Osteoblast (primary cell): ENCODE measurements around the gene GLO1. TPM values are rescaled to one million over a fixed set of nuclear protein-coding genes. Genes with fewer than 3 reads are reported as not detected.

Source experiments
- DNase-seq: peaks from one replicate; pipeline ENCODE4 v3.0.0; 2011; ENCODE audit warnings: low spot score, mixed read lengths; ENCODE audit not compliant: insufficient read length; ENCODE audit errors: missing footprints
- H2AFZ ChIP-seq: 2 replicates; pipeline ENCODE4 v1.6.0; 2011; ENCODE audit warnings: mild to moderate bottlenecking, low read length
- H3K27ac ChIP-seq: 2 replicates; pipeline ENCODE4 v1.5.1; 2011; ENCODE audit warnings: mild to moderate bottlenecking, low read depth, low read length, moderate library complexity
- H3K27me3 ChIP-seq: 2 replicates; pipeline ENCODE4 v1.6.0; 2012; ENCODE audit warnings: mild to moderate bottlenecking, control low read depth, inconsistent platforms, low read length, moderate library complexity; ENCODE audit not compliant: insufficient read depth
- H3K36me3 ChIP-seq: 2 replicates; pipeline ENCODE4 v1.5.1; 2011; ENCODE audit warnings: mild to moderate bottlenecking, low read length, control low read depth, moderate library complexity; ENCODE audit not compliant: insufficient read depth
- H3K4me1 ChIP-seq: 2 replicates; pipeline ENCODE4 v1.5.1; 2011; ENCODE audit warnings: mild to moderate bottlenecking, low read length, control low read depth, moderate library complexity; ENCODE audit not compliant: insufficient read depth
- H3K4me2 ChIP-seq: 2 replicates; pipeline ENCODE4 v1.6.0; 2011; ENCODE audit warnings: mild to moderate bottlenecking, low read length; ENCODE audit not compliant: insufficient read depth
- H3K4me3 ChIP-seq: fragments of 200-600 bp; sonication (generic); 3 replicates; pipeline ENCODE4 v1.5.1; 2012; ENCODE audit warnings: mild to moderate bottlenecking, low read length, inconsistent platforms; ENCODE audit not compliant: insufficient read depth
- H3K79me2 ChIP-seq: 2 replicates; pipeline ENCODE4 v1.6.0; 2012; ENCODE audit warnings: mild to moderate bottlenecking, low read length, control low read depth, inconsistent platforms; ENCODE audit not compliant: insufficient read depth
- H3K9me3 ChIP-seq: 2 replicates; pipeline ENCODE4 v1.5.1; 2011; ENCODE audit warnings: low read depth, low read length, control low read depth
- H4K20me1 ChIP-seq: 2 replicates; pipeline ENCODE4 v1.6.0; 2012; ENCODE audit warnings: mild to moderate bottlenecking, low read length, control low read depth; ENCODE audit not compliant: insufficient read depth
- total RNA-seq: library from RNA; depleted of rRNA; stranded (reverse); fragments of >200 nt; gene quantifications from 2 replicates; pipeline ENCODE4 v1.2.3, GENCODE V29; 2012
- TF ChIP-seq, protein P1 (sequence below): IDR thresholded peaks from 2 replicates; pipeline ENCODE4 v1.5.1; 2011; ENCODE audit warnings: mild to moderate bottlenecking, low read depth, low read length, moderate library complexity; ENCODE audit errors: extremely low read depth

GLO1 gene
- total RNA-seq, 1 donor, result 101 TPM

DNA sequence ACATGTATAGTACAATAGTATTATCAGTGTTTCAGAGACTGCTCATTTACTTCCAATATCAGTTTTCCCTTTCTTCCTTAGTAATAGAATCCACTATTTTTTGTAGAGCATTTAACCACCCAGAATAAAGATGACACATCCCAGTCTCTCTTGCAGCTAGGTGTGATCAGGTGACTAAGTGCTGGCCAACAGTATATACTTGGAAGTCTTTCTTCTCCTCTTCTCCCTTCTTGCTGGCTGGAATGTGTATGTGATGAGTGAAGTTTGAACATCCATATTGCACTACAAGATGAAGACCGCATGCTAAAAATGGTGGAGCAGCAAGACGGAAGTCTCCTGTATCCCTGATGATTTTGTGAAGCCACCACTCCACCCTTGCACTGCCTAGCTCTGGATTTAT lies 48.7 kb downstream of the GLO1 start:
- Histone ChIP-seq H3K4me1 (no peaks in the 10 kb centered on the region), H3K4me3 (no peak overlapping the region), H3K79me2 (no peaks in the 10 kb centered on the region), H3K9me3 (no peaks in the 10 kb centered on the region), H4K20me1 (no peaks in the 10 kb centered on the region), H3K36me3 (no peaks in the 10 kb centered on the region), H2AFZ (no peak overlapping the region), H3K27me3 (no peaks in the 10 kb centered on the region), H3K27ac (no peak overlapping the region), H3K4me2 (no peak overlapping the region)
- TF ChIP-seq, protein P1, sequence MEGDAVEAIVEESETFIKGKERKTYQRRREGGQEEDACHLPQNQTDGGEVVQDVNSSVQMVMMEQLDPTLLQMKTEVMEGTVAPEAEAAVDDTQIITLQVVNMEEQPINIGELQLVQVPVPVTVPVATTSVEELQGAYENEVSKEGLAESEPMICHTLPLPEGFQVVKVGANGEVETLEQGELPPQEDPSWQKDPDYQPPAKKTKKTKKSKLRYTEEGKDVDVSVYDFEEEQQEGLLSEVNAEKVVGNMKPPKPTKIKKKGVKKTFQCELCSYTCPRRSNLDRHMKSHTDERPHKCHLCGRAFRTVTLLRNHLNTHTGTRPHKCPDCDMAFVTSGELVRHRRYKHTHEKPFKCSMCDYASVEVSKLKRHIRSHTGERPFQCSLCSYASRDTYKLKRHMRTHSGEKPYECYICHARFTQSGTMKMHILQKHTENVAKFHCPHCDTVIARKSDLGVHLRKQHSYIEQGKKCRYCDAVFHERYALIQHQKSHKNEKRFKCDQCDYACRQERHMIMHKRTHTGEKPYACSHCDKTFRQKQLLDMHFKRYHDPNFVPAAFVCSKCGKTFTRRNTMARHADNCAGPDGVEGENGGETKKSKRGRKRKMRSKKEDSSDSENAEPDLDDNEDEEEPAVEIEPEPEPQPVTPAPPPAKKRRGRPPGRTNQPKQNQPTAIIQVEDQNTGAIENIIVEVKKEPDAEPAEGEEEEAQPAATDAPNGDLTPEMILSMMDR, result no peak
- DNase-seq, result no peak

- no peak overlapping the region for H3K4me3 ChIP-seq
Observed at GRCh38 chr6:38651121-38651784, 51.7 kb downstream of the GLO1 start.

GRCh38 chr6:38650207-38650752 lies 52.7 kb downstream of the GLO1 start:
- TF ChIP-seq, protein P1, result no peak
- H3K27me3 ChIP-seq, result no peaks in the 10 kb centered on the region
- H3K4me3 ChIP-seq, result no peak overlapping the region
- no peak overlapping the region for H3K27ac ChIP-seq
- no peak overlapping the region for H2AFZ ChIP-seq
- H3K79me2 ChIP-seq, result no peaks in the 10 kb centered on the region
- no peak overlapping the region for H3K4me2 ChIP-seq
- H3K4me1 ChIP-seq, result no peaks in the 10 kb centered on the region
- DNase-seq, result no peak
- H3K9me3 ChIP-seq, result no peaks in the 10 kb centered on the region
- H4K20me1 ChIP-seq, result peaks cover 2% of the 10 kb centered on the region
- no peaks in the 10 kb centered on the region for H3K36me3 ChIP-seq

More at GRCh38 chr6:38651121-38651784, 51.7 kb downstream of the GLO1 start:
- no peaks in the 10 kb centered on the region for H3K79me2 ChIP-seq
- H3K36me3 ChIP-seq, result no peaks in the 10 kb centered on the region
- no peak overlapping the region for H3K27ac ChIP-seq
- TF ChIP-seq, protein P1, result no peak
- no peaks in the 10 kb centered on the region for H3K9me3 ChIP-seq
- H3K4me1 ChIP-seq, result no peaks in the 10 kb centered on the region
- H2AFZ ChIP-seq, result no peak overlapping the region
- no peaks in the 10 kb centered on the region for H4K20me1 ChIP-seq
- H3K4me2 ChIP-seq, result no peak overlapping the region
- DNase-seq, result no peak
- H3K27me3 ChIP-seq, result no peaks in the 10 kb centered on the region

DNA sequence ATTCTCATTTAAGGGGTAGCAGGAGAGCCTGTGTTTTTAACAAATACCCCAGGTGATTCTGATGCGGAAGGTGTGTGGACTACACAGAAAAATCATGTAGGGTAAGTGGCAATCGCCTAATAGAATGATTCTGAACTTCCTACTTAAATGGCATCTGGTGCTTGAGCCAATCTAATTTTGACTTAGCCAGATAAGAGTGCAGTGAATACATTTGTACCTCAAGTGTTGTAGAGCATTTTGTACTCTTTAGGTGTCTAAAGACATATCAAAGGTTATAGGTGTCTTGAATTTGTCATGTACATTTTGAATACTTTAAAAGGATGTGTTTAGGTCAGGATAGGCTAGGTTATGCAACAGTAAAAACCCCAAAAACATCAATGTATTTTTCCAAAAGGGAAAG lies 53.2 kb downstream of the GLO1 start:
- no peaks in the 10 kb centered on the region for H3K4me1 ChIP-seq
- no peaks in the 10 kb centered on the region for H3K9me3 ChIP-seq
- no peak overlapping the region for H2AFZ ChIP-seq
- DNase-seq, result no peak
- TF ChIP-seq, protein P1, result no peak
- no peaks in the 10 kb centered on the region for H3K79me2 ChIP-seq
- peaks cover 2% of the 10 kb centered on the region for H4K20me1 ChIP-seq
- no peak overlapping the region for H3K27ac ChIP-seq
- no peaks in the 10 kb centered on the region for H3K27me3 ChIP-seq
- H3K4me3 ChIP-seq, result no peak overlapping the region
- H3K36me3 ChIP-seq, result no peaks in the 10 kb centered on the region
- H3K4me2 ChIP-seq, result no peak overlapping the region
